Mesothelial cell of epicardium (in vitro differentiated cells): ENCODE measurements around the gene SLIT3. TPM values are rescaled to one million over a fixed set of nuclear protein-coding genes. Genes with fewer than 3 reads are reported as not detected.
"Not testable (repeated sequence)": the region's sequence is repeated elsewhere in the genome, so short reads cannot be mapped to it uniquely, and the experiment has no call there.

Source experiments
- DNase-seq, 2 experiments: peaks; one replicate each; pipeline ENCODE4 v3.0.0; 2021; ENCODE audit warnings: low spot score in 2 of 2; ENCODE audit not compliant: unreplicated experiment in 2 of 2
- H3K27ac Mint-ChIP-seq: 2 replicates; pipeline ENCODE4 v1.8.0; 2021; ENCODE audit warnings: mixed read lengths
- H3K27me3 Mint-ChIP-seq: 2 replicates; pipeline ENCODE4 v1.8.0; 2021; ENCODE audit warnings: low read depth, mixed read lengths
- H3K36me3 Mint-ChIP-seq: 2 replicates; pipeline ENCODE4 v1.8.0; 2021; ENCODE audit warnings: mixed read lengths
- H3K4me1 Mint-ChIP-seq: 2 replicates; pipeline ENCODE4 v1.8.0; 2021; ENCODE audit warnings: mixed read lengths
- H3K4me3 Mint-ChIP-seq: 2 replicates; pipeline ENCODE4 v1.8.0; 2021; ENCODE audit warnings: mild to moderate bottlenecking, moderate library complexity, mixed read lengths
- H3K9me3 Mint-ChIP-seq: 2 replicates; pipeline ENCODE4 v1.8.0; 2021; ENCODE audit warnings: mixed read lengths
- CTCF ChIP-seq: fragments of 200-600 bp; sonication (generic); IDR thresholded peaks from one replicate; pipeline ENCODE4 v1.5.0; 2021; ENCODE audit warnings: antibody characterized with exemption; ENCODE audit not compliant: unreplicated experiment
- total RNA-seq: library from RNA; stranded (reverse); gene quantifications from 3 replicates; pipeline ENCODE4 v1.2.1, GENCODE V29; 2021

SLIT3 gene
- total RNA-seq, 1 donor from 2014 or later = 65.1 TPM

- no peak overlapping the region for H3K27ac Mint-ChIP-seq
- no peak overlapping the region for H3K4me3 Mint-ChIP-seq
- H3K9me3 Mint-ChIP-seq = no peaks in the 10 kb centered on the region
- no peak for DNase-seq
- TF ChIP-seq CTCF = no peak
- no peaks in the 10 kb centered on the region for H3K4me1 Mint-ChIP-seq
- H3K36me3 Mint-ChIP-seq = peaks cover 30% of the 10 kb centered on the region
- peaks cover 30% of the 10 kb centered on the region for H3K27me3 Mint-ChIP-seq
Measured at GRCh38 chr5:168750926-168751325, 550.0 kb downstream of the SLIT3 start.

- H3K36me3 Mint-ChIP-seq = peaks cover 43% of the 10 kb centered on the region
- TF ChIP-seq CTCF = no peak
- H3K9me3 Mint-ChIP-seq = peaks cover 6% of the 10 kb centered on the region
- no peaks in the 10 kb centered on the region for H3K4me1 Mint-ChIP-seq
- DNase-seq = no peak
- no peak overlapping the region for H3K27ac Mint-ChIP-seq
- no peak overlapping the region for H3K4me3 Mint-ChIP-seq
- peaks cover 31% of the 10 kb centered on the region for H3K27me3 Mint-ChIP-seq
Measured at GRCh38 chr5:168749391-168750100, 551.4 kb downstream of the SLIT3 start.

GRCh38 chr5:168747987-168748777 lies 552.8 kb downstream of the SLIT3 start:
- H3K27ac Mint-ChIP-seq = no peak overlapping the region
- peaks cover 52% of the 10 kb centered on the region for H3K36me3 Mint-ChIP-seq
- H3K9me3 Mint-ChIP-seq = peaks cover 15% of the 10 kb centered on the region
- peak; percentile 67 for TF ChIP-seq CTCF
- no peaks in the 10 kb centered on the region for H3K4me1 Mint-ChIP-seq
- H3K27me3 Mint-ChIP-seq = peaks cover 29% of the 10 kb centered on the region
- H3K4me3 Mint-ChIP-seq = no peak overlapping the region
- DNase-seq = peak in 1 of 2 experiments; percentile 60

- no peak for TF ChIP-seq CTCF
- H3K9me3 Mint-ChIP-seq = peaks cover 15% of the 10 kb centered on the region
- no peaks in the 10 kb centered on the region for H3K4me1 Mint-ChIP-seq
- H3K36me3 Mint-ChIP-seq = peaks cover 50% of the 10 kb centered on the region
- DNase-seq = no peak
- no peak overlapping the region for H3K4me3 Mint-ChIP-seq
- H3K27ac Mint-ChIP-seq = no peak overlapping the region
- H3K27me3 Mint-ChIP-seq = peaks cover 28% of the 10 kb centered on the region
Measured at GRCh38 chr5:168746893-168747640, 553.9 kb downstream of the SLIT3 start.

- Mint-ChIP-seq H3K36me3 (peaks cover 48% of the 10 kb centered on the region), H3K27me3 (peaks cover 27% of the 10 kb centered on the region), H3K9me3 (peaks cover 15% of the 10 kb centered on the region)
- H3K27ac Mint-ChIP-seq, DNase-seq, H3K4me1 Mint-ChIP-seq, H3K4me3 Mint-ChIP-seq: not testable (repeated sequence)
Measured at GRCh38 chr5:168746126-168746892, 554.6 kb downstream of the SLIT3 start.
